Right lobe of liver (tissue), 6 donors: ENCODE measurements around the gene GPR33. TPM values are rescaled to one million over a fixed set of nuclear protein-coding genes. Genes with fewer than 3 reads are reported as not detected.
"Not testable (repeated sequence)": the region's sequence is repeated elsewhere in the genome, so short reads cannot be mapped to it uniquely, and the experiment has no call there.

Experiments
- ATAC-seq, 4 donors: fragments of 200-7000 bp; cut with Tn5 transposase; one replicate each; pipeline ENCODE4 v1.9.1; 2020; ENCODE audit warnings: mild to moderate bottlenecking in 4 of 4, moderate library complexity in 4 of 4
- DNase-seq, 3 donors: peaks; one replicate each; pipeline ENCODE4 v3.0.0-alpha.2; 2020
- H3K27ac ChIP-seq, 3 donors: fragments of 200-600 bp; one replicate each; pipeline ENCODE4 v1.8.0; 2022
- H3K27me3 ChIP-seq, 2 donors: fragments of 200-600 bp; one replicate each; pipeline ENCODE4 v1.8.0; 2022
- H3K36me3 ChIP-seq, 4 donors: fragments of 200-600 bp; sonication (generic) in 1 of 4; one replicate each; pipeline versions ENCODE4 v1.5.1 to v1.8.0; 2017 to 2022; ENCODE audit warnings: control low read depth in 1 of 4
- H3K4me1 ChIP-seq, 4 donors: fragments of 200-600 bp; sonication (generic) in 1 of 4; one replicate each; pipeline versions ENCODE4 v1.5.1 to v1.8.0; 2017 to 2022; ENCODE audit warnings: control low read depth in 1 of 4
- H3K4me3 ChIP-seq, 3 donors: fragments of 200-600 bp; one replicate each; pipeline ENCODE4 v1.8.0; 2022
- H3K9me3 ChIP-seq, 4 donors: fragments of 200-600 bp; sonication (generic) in 1 of 4; one replicate each; pipeline versions ENCODE4 v1.5.1 to v1.8.0; 2017 to 2022; ENCODE audit warnings: control low read depth in 1 of 4
- POLR2A ChIP-seq: fragments of 450-650 bp; IDR thresholded peaks from one replicate; pipeline ENCODE4 v1.6.1; 2017; ENCODE audit warnings: antibody characterized with exemption, mild to moderate bottlenecking
- WGBS: methylation state at CpG from one replicate; pipeline ENCODE4 v1.1.6; 2018; ENCODE audit warnings: low coverage, low lambda C conversion rate; ENCODE audit not compliant: insufficient coverage; ENCODE audit errors: missing lambda C conversion rate; 5-methylcytosine and 5-hydroxymethylcytosine counted together
- intact Hi-C, 2 donors: fragments of 100-400 bp; cut with DNase I; formaldehyde crosslinking; loops; one replicate each; pipeline versions ENCODE4 v1.11.2 to v1.14.1; 2022
- total RNA-seq, 6 experiments: library from RNA; depleted of rRNA in 2 of 6; stranded (reverse); fragments of >200 nt in 2 of 6; fragmentation: NEBNext Ultra II Directional in 3 of 6; extraction: Animal tissue kit (Norgen Biotek cat#: 25700) in 3 of 6; gene quantifications; one replicate each; pipeline versions ENCODE4 v1.1.0 to v1.2.4, GENCODE V29; 2016 to 2023
- TF ChIP-seq, protein P1 (sequence below), 4 donors: fragments of 200-600 bp in 3 of 4; fragments of 450-650 bp in 1 of 4; IDR thresholded peaks; one replicate each; pipeline versions ENCODE4 v1.5.1 to v1.8.0; 2016 to 2022; ENCODE audit warnings: antibody characterized with exemption in 4 of 4, mild to moderate bottlenecking in 2 of 4
- donor health status: DM: no; HTN: yes; CAD: no.
- donor health status: DM: no; HTN: no; CAD: no.
- donor health status: DM: no; HTN: no; CAD: no.
- donor health status: DM: no; HTN: yes; CAD: no.
- donor health status: DM: no; HTN: yes; CAD: no.

The GPR33 gene
- total RNA-seq, 6 experiments from 2014 or later = not detected

DNA sequence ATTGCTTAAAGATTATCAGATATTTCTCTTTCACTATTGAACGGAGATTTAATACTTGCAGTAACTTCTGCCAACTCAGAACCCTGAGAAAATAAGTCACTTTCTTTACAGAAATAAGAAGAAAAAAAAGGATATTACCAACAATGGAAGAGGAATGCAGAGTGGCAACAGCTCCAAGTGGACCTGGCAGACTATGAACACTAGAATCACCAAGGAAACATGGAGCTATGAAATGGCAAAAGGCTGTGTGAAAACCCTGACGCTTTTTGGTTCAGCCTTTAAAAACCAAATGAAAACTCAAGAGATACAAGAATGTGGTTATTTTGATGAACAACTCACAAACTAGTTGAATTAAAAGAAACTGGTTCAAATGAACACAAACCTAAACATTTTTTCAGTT, 48.3 kb downstream of the GPR33 start:
- no peaks in the 10 kb centered on the region for H3K36me3 ChIP-seq
- TF ChIP-seq, protein P1, sequence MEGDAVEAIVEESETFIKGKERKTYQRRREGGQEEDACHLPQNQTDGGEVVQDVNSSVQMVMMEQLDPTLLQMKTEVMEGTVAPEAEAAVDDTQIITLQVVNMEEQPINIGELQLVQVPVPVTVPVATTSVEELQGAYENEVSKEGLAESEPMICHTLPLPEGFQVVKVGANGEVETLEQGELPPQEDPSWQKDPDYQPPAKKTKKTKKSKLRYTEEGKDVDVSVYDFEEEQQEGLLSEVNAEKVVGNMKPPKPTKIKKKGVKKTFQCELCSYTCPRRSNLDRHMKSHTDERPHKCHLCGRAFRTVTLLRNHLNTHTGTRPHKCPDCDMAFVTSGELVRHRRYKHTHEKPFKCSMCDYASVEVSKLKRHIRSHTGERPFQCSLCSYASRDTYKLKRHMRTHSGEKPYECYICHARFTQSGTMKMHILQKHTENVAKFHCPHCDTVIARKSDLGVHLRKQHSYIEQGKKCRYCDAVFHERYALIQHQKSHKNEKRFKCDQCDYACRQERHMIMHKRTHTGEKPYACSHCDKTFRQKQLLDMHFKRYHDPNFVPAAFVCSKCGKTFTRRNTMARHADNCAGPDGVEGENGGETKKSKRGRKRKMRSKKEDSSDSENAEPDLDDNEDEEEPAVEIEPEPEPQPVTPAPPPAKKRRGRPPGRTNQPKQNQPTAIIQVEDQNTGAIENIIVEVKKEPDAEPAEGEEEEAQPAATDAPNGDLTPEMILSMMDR (IDR thresholded peaks at IDR 0.05) = no peak
- no peaks in the 10 kb centered on the region for H3K9me3 ChIP-seq
- no peaks in the 10 kb centered on the region for H3K4me1 ChIP-seq
- intact Hi-C loops = no loop called here
- H3K27ac ChIP-seq = no peak overlapping the region
- no peaks in the 10 kb centered on the region for H3K27me3 ChIP-seq
- H3K4me3 ChIP-seq = no peak overlapping the region
- WGBS = 78% methylated on average over 2 of the region's 2 CpGs
- DNase-seq (no peak), ATAC-seq (no peak)

DNA sequence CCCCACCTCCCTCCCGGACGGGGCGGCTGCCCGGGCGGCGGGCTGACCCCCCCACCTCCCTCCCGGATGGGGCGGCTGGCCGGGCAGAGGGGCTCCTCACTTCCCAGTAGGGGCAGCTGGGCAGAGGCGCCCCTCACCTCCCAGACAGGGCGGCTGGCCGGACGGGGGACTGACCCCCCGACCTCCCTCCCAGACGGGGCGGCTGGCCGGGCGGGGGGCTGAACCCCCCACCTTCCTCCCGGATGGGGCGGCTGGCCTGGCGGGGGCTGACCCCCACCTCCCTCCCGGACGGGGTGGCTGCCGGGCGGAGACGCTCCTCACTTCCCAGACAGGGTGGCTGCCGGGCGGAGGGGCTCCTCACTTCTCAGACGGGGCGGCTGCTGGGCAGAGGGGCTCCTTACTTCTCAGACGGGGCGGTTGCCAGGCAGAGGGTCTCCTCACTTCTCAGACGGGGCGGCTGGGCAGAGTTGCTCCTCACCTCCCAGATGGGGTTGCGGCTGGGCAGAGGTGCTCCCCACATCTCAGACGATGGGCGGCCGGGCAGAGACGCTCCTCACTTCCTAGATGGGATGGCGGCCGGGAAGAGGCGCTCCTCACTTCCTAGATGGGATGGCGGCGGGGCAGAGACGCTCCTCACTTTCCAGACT, 50.7 kb downstream of the GPR33 start:
- H3K27me3 ChIP-seq, intact Hi-C loops, DNase-seq, ATAC-seq, H3K27ac ChIP-seq, H3K9me3 ChIP-seq, H3K4me1 ChIP-seq, H3K36me3 ChIP-seq, H3K4me3 ChIP-seq: not testable (repeated sequence)
- WGBS = no CpG with 5 or more reads among the region's 45 CpGs

DNA sequence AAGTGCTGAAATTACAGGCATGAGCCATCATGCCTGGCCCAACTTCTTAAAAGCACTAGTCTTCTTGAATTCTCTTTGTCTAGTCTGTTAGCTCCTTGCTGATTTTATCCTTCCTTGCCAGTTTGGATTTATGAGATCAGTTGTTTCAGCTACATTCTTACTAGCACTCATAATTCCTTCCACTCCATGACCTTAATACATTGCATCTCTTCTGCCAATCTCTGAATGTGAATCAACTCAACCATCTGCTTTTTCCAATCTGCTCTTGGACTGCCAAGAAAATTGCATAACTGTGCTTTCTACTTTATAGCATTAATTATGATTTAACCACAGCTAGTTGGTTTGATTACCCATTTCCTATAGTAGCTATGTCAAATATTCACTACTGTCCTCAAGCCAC, 52.6 kb downstream of the GPR33 start:
- ATAC-seq = no peak
- no peak overlapping the region for H3K27ac ChIP-seq
- H3K9me3 ChIP-seq = no peaks in the 10 kb centered on the region
- no peaks in the 10 kb centered on the region for H3K27me3 ChIP-seq
- intact Hi-C loops = no loop called here
- no peaks in the 10 kb centered on the region for H3K4me1 ChIP-seq
- no peak overlapping the region for H3K4me3 ChIP-seq
- H3K36me3 ChIP-seq = no peaks in the 10 kb centered on the region
- DNase-seq = no peak
- TF ChIP-seq, protein P1 (IDR thresholded peaks at IDR 0.05) = no peak
- TF ChIP-seq POLR2A = no peak

Other genes with a start within 250 kb of the GPR33 start
- 10 to 100 TPM; 13.2 to 20.8 (median 17.6) TPM for gene HEATR5A, start 67.5 kb downstream of the GPR33 start, total RNA-seq
- gene DTD2, start 30.5 kb downstream of the GPR33 start, total RNA-seq = 10 to 100 TPM in 4 of 6 experiments, 1 to 10 TPM in 2; 8.1 to 20.0 (median 11.8) TPM
- 1 to 10 TPM; 6.3 to 9.5 (median 7.2) TPM for gene NUBPL, start 73.4 kb upstream of the GPR33 start, total RNA-seq